ENCODE measurements around the gene ST6GAL1.

- TF ChIP-seq CTCF (IDR thresholded peaks at IDR 0.05) = no peak
- TF ChIP-seq POLR2A (IDR thresholded peaks at IDR 0.05) = no peak
- TF ChIP-seq POLR2AphosphoS5 (IDR thresholded peaks at IDR 0.05) = no peak
- TF ChIP-seq EP300 (IDR thresholded peaks at IDR 0.05) = no peak
These were observed 85.7 kb downstream of the ST6GAL1 start for GRCh38 chr3:187015903-187016638.

Measured in gastroesophageal sphincter (tissue), 3 donors.